HG02763 (cell line): Measurements from ENCODE around the gene GCC1.
"Not testable (repeated sequence)": the region's sequence is repeated elsewhere in the genome, so short reads cannot be mapped to it uniquely, and the experiment has no call there.

ENCODE experiments used
- ATAC-seq: cut with Tn5 transposase; IDR thresholded peaks from one replicate; pipeline ENCODE4 v1.9.1; 2021; ENCODE audit warnings: mild to moderate bottlenecking, moderate library complexity; ENCODE audit not compliant: unreplicated experiment

GCC1 gene

GRCh38 chr7:127591189-127591588, 5.8 kb upstream of the GCC1 start:
- ATAC-seq: no peak

- no peak for ATAC-seq
Measured at GRCh38 chr7:127589896-127590295, 4.5 kb upstream of the GCC1 start.

GRCh38 chr7:127588697-127589482, 3.5 kb upstream of the GCC1 start:
- ATAC-seq: peak; percentile 16

- peak; percentile 75 for ATAC-seq
Measured at GRCh38 chr7:127588019-127588696, 2.8 kb upstream of the GCC1 start, which contains the start of gene ARF5. TSS of gene ARF5 (plus strand) at chr7:127588411. CDS start at chr7:127588499, 88 bp downstream.

- no peak for ATAC-seq
Measured at GRCh38 chr7:127587663-127588018, 2.2 kb upstream of the GCC1 start.

GRCh38 chr7:127586346-127586745, 950 bp upstream of the GCC1 start:
- ATAC-seq: no peak

GRCh38 chr7:127584648-127585043, 750 bp downstream of the GCC1 start:
- no peak for ATAC-seq

GRCh38 chr7:127582361-127582760, 3.0 kb downstream of the GCC1 start:
- no peak for ATAC-seq

- no peak for ATAC-seq
Measured at GRCh38 chr7:127581716-127582115, 3.7 kb downstream of the GCC1 start.

GRCh38 chr7:127580612-127581011, 4.8 kb downstream of the GCC1 start:
- ATAC-seq: no peak

- ATAC-seq: no peak
Measured at GRCh38 chr7:127578711-127579275, 6.6 kb downstream of the GCC1 start.

GRCh38 chr7:127578036-127578684, 7.2 kb downstream of the GCC1 start:
- no peak for ATAC-seq

- ATAC-seq: no peak
Measured at GRCh38 chr7:127571741-127572505, 13.5 kb downstream of the GCC1 start.

GRCh38 chr7:127568034-127568433, 17.4 kb downstream of the GCC1 start:
- not testable (repeated sequence) for ATAC-seq

GRCh38 chr7:127566242-127566641, 19.2 kb downstream of the GCC1 start:
- no peak for ATAC-seq

GRCh38 chr7:127557803-127558202, 27.6 kb downstream of the GCC1 start:
- no peak for ATAC-seq

- ATAC-seq: no peak
Measured at GRCh38 chr7:127556404-127556803, 29.0 kb downstream of the GCC1 start.

- ATAC-seq: no peak
Measured at GRCh38 chr7:127551941-127552340, 33.5 kb downstream of the GCC1 start.

GRCh38 chr7:127550247-127550646, 35.1 kb downstream of the GCC1 start:
- no peak for ATAC-seq

- no peak for ATAC-seq
Measured at GRCh38 chr7:127546313-127546712, 39.1 kb downstream of the GCC1 start.

- ATAC-seq: no peak
Measured at GRCh38 chr7:127541548-127541947, 43.8 kb downstream of the GCC1 start.
